ENCODE measurements around the gene RGPD4. TPM values are rescaled to one million over a fixed set of nuclear protein-coding genes. Genes with fewer than 3 reads are reported as not detected.

The RGPD4 gene
- total RNA-seq, 1 experiment from 2014 or later: 0.07 TPM

- Histone ChIP-seq H3K79me2 (ENCODE audit: insufficient read depth, low read length) (no peaks in the 10 kb centered on the region), H3K27me3 (ENCODE audit: insufficient read depth, low read length) (no peaks in the 10 kb centered on the region), H4K20me1 (ENCODE audit: insufficient read depth) (no peaks in the 10 kb centered on the region), H2AFZ (ENCODE audit: low read depth, low read length, poor library complexity, severe bottlenecking) (no peak overlapping the region), H3K9me2 (ENCODE audit: insufficient read depth) (no peaks in the 10 kb centered on the region), H3K27ac (ENCODE audit: low read depth, low read length) (no peak overlapping the region), H3K4me2 (ENCODE audit: low read length) (no peak overlapping the region), H3K4me1 (ENCODE audit: control insufficient read depth in 1 of 2, insufficient read depth in 2 of 2, low read length in 2 of 2) (no peaks in the 10 kb centered on the region), H3K9ac (ENCODE audit: low read length) (no peak overlapping the region), H3K36me3 (ENCODE audit: control insufficient read depth in 1 of 2, insufficient read depth in 2 of 2, low read length in 2 of 2) (no peaks in the 10 kb centered on the region), H3K4me3 (replicated peaks in 1 of 2; ENCODE audit: low read depth in 1 of 2, low read length in 2 of 2) (no peak overlapping the region), H3K9me3 (ENCODE audit: control insufficient read depth in 1 of 2, insufficient read depth in 1 of 2, low read depth in 1 of 2, low read length in 2 of 2) (peaks cover 0 to 3% of the 10 kb centered on the region in 2 experiments; a peak in 1 of 4 replicates)
- ChIA-PET CTCF (no interaction called here), RAD21 (ENCODE audit: low non-redundant PET in 1 of 2, low total read pairs in 2 of 2, uncharacterized antibody in 2 of 2, unreplicated experiment in 2 of 2) (no interaction called here), POLR2A (no interaction called here)
- DNase-seq (ENCODE audit: low read depth, low spot score) (no peak), ATAC-seq (no peak)
- intact Hi-C loops (cut with micrococcal nuclease): loop anchor here (10.0 kb wide), 1 partner anchor 652 kb away; no protein-coding TSS in a partner anchor
- no TSS peak for BruUV-seq (replicated peaks)
- TF ChIP-seq MAX (IDR thresholded peaks at IDR 0.05) (no peak), CTCF (IDR thresholded peaks at IDR 0.05 in 2 of 3, conservative IDR thresholded peaks at IDR 0.05 in 1 of 3; ENCODE audit: borderline replicate concordance in 1 of 3, insufficient read depth in 1 of 3, low read depth in 2 of 3, low read length in 2 of 3) (no peak), FOSL1 (IDR thresholded peaks at IDR 0.05; ENCODE audit: low read depth) (no peak)
Measured at GRCh38 chr2:107932488-107932887, 105.8 kb downstream of the RGPD4 start.

GRCh38 chr2:107932979-107933378, 106.3 kb downstream of the RGPD4 start:
- H2AFZ ChIP-seq (ENCODE audit: low read depth, low read length, poor library complexity, severe bottlenecking): no peak overlapping the region
- H3K9ac ChIP-seq (ENCODE audit: low read length): no peak overlapping the region
- TF ChIP-seq, protein P1, sequence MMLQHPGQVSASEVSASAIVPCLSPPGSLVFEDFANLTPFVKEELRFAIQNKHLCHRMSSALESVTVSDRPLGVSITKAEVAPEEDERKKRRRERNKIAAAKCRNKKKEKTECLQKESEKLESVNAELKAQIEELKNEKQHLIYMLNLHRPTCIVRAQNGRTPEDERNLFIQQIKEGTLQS (IDR thresholded peaks at IDR 0.05): no peak
- TF ChIP-seq EGR1 (IDR thresholded peaks at IDR 0.05; ENCODE audit: low read depth): no peak
- no peak for TF ChIP-seq ZFX (IDR thresholded peaks at IDR 0.05)
- no peak for TF ChIP-seq CBX3 (IDR thresholded peaks at IDR 0.05; ENCODE audit: low read depth)
- TF ChIP-seq RAD21 (IDR thresholded peaks at IDR 0.05; ENCODE audit: low read depth): 0 out of 2 replicates have a peak, but pooled peaks have one; percentile 11
- TF ChIP-seq CTCF (IDR thresholded peaks at IDR 0.05 in 2 of 3, conservative IDR thresholded peaks at IDR 0.05 in 1 of 3; ENCODE audit: borderline replicate concordance in 1 of 3, insufficient read depth in 1 of 3, low read depth in 2 of 3, low read length in 2 of 3): 0 out of 6 replicates have a peak, but pooled peaks of 1 of the 3 experiments have one; percentile 16
- no peak for ATAC-seq
- no peak overlapping the region for H3K4me3 ChIP-seq (replicated peaks in 1 of 2; ENCODE audit: low read depth in 1 of 2, low read length in 2 of 2)
- no peak overlapping the region for H3K4me2 ChIP-seq (ENCODE audit: low read length)
- ChIA-PET POLR2A (no interaction called here), CTCF (no interaction called here), RAD21 (ENCODE audit: low non-redundant PET in 1 of 2, low total read pairs in 2 of 2, uncharacterized antibody in 2 of 2, unreplicated experiment in 2 of 2) (no interaction called here)
- no peaks in the 10 kb centered on the region for H3K27me3 ChIP-seq (ENCODE audit: insufficient read depth, low read length)
- intact Hi-C loops (cut with micrococcal nuclease): loop anchor here (10.0 kb wide), 1 partner anchor 652 kb away; no protein-coding TSS in a partner anchor
- no peaks in the 10 kb centered on the region for H3K4me1 ChIP-seq (ENCODE audit: control insufficient read depth in 1 of 2, insufficient read depth in 2 of 2, low read length in 2 of 2)
- no peaks in the 10 kb centered on the region for H4K20me1 ChIP-seq (ENCODE audit: insufficient read depth)
- no peaks in the 10 kb centered on the region for H3K9me2 ChIP-seq (ENCODE audit: insufficient read depth)
- no TSS peak for BruUV-seq (replicated peaks)
- no peaks in the 10 kb centered on the region for H3K9me3 ChIP-seq (ENCODE audit: control insufficient read depth in 1 of 2, insufficient read depth in 1 of 2, low read depth in 1 of 2, low read length in 2 of 2)
- H3K36me3 ChIP-seq (ENCODE audit: control insufficient read depth in 1 of 2, insufficient read depth in 2 of 2, low read length in 2 of 2): no peaks in the 10 kb centered on the region
- no peak for DNase-seq (ENCODE audit: low read depth, low spot score)
- H3K27ac ChIP-seq (ENCODE audit: low read depth, low read length): no peak overlapping the region
- H3K79me2 ChIP-seq (ENCODE audit: insufficient read depth, low read length): no peaks in the 10 kb centered on the region

All from HCT116 (cell line).